RPMI8226 (cell line): ENCODE results near the gene FHOD3.

Experiments
- DNase-seq: peaks from one replicate; pipeline ENCODE4 v3.0.0-alpha.2; 2015

Gene FHOD3

GRCh38 chr18:36602620-36603019, 305.1 kb downstream of the FHOD3 start:
- DNase-seq, result no peak

GRCh38 chr18:36608107-36608506, 310.6 kb downstream of the FHOD3 start:
- no peak for DNase-seq

GRCh38 chr18:36610258-36610657, 312.7 kb downstream of the FHOD3 start:
- DNase-seq, result no peak

GRCh38 chr18:36610661-36611060, 313.1 kb downstream of the FHOD3 start:
- DNase-seq, result no peak

- no peak for DNase-seq
Observed at GRCh38 chr18:36613069-36613468, 315.6 kb downstream of the FHOD3 start.

GRCh38 chr18:36613810-36614209, 316.3 kb downstream of the FHOD3 start:
- DNase-seq, result no peak

GRCh38 chr18:36620788-36621187, 323.3 kb downstream of the FHOD3 start:
- no peak for DNase-seq

GRCh38 chr18:36622610-36623009, 325.1 kb downstream of the FHOD3 start:
- DNase-seq, result no peak

GRCh38 chr18:36623091-36623490, 325.6 kb downstream of the FHOD3 start:
- no peak for DNase-seq

- DNase-seq, result no peak
Observed at GRCh38 chr18:36623681-36624190, 326.2 kb downstream of the FHOD3 start.

- no peak for DNase-seq
Observed at GRCh38 chr18:36624451-36625167, 327.1 kb downstream of the FHOD3 start.

GRCh38 chr18:36625386-36625785, 327.9 kb downstream of the FHOD3 start:
- no peak for DNase-seq

GRCh38 chr18:36627637-36628036, 330.1 kb downstream of the FHOD3 start:
- DNase-seq, result no peak

GRCh38 chr18:36628435-36629137, 331.1 kb downstream of the FHOD3 start:
- no peak for DNase-seq

GRCh38 chr18:36629138-36629530, 331.6 kb downstream of the FHOD3 start:
- DNase-seq, result no peak

- no peak for DNase-seq
Observed at GRCh38 chr18:36629836-36630235, 332.3 kb downstream of the FHOD3 start.

GRCh38 chr18:36630917-36631316, 333.4 kb downstream of the FHOD3 start:
- no peak for DNase-seq

- no peak for DNase-seq
Observed at GRCh38 chr18:36633961-36634412, 336.5 kb downstream of the FHOD3 start.

GRCh38 chr18:36634573-36635216, 337.2 kb downstream of the FHOD3 start:
- no peak for DNase-seq

- no peak for DNase-seq
Observed at GRCh38 chr18:36635414-36636096, 338.0 kb downstream of the FHOD3 start.

- DNase-seq, result no peak
Observed at GRCh38 chr18:36636237-36636817, 338.8 kb downstream of the FHOD3 start.

- no peak for DNase-seq
Observed at GRCh38 chr18:36638224-36638623, 340.7 kb downstream of the FHOD3 start.
